Tibial nerve (tissue), 3 donors: ENCODE measurements around the gene OBSCN.

Experiments used
- POLR2A ChIP-seq, 2 donors: fragments of 450-650 bp; IDR thresholded peaks; one replicate each; pipeline ENCODE4 v1.6.1; 2017; ENCODE audit warnings: antibody characterized with exemption in 2 of 2, mild to moderate bottlenecking in 2 of 2, moderate library complexity in 2 of 2
- TF ChIP-seq, protein P1 (sequence below), 5 experiments: fragments of 200-600 bp in 3 of 5; fragments of 450-650 bp in 2 of 5; sonication (generic) in 3 of 5; IDR thresholded peaks; one replicate each; pipeline ENCODE4 v1.5.1; 2016 to 2019; ENCODE audit warnings: antibody characterized with exemption in 5 of 5, mild to moderate bottlenecking in 3 of 5, moderate library complexity in 2 of 5

DNA sequence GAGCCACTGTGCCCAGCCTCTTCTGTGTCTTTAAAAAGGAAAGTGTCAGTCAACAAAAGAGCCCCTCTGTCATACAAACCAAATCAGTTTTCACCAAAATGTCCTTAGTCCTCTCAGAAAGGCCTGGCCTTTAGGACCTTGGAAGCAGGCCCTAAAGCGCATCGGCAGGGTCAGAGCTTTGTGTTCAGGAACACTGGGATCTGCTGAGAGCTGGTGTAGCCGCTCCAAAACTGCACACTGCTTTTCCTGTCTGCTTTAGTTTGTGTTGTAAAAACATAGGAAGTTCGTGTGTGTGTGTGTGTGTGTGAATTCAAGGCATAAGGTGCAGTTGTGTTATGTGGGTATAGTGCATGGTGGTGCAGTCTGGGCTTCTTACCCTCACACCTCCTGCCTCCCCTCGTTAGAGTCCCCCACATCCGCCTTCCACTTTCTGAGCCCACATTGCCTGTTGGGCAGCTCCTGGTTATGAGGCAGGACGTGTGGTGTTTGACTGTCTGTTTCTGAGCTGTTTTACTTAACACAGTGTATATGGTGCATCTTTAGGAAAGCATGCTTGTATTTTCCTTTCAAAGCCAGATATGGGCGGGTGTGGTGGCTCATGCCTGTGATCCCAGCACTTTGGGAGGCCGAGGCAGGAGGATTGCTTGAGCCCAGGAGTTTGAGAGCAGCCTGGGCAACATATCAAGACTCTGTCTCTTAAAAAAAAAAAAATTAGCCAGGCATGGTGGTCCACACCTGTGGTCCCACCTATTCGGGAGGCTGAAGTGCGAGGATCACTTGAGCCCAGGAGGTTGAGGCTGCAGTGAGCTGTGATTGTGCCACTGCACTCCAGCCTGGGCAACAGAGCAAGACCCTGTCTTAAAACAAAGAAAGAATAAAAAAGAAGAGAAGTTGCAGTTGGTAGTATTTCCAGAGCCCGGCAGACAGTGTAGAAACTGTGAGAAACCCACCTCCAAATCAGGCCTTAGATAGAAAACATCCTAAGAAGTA lies 29.8 kb upstream of the OBSCN start:
- no peak for TF ChIP-seq POLR2A (IDR thresholded peaks at IDR 0.05)
- TF ChIP-seq, protein P1, sequence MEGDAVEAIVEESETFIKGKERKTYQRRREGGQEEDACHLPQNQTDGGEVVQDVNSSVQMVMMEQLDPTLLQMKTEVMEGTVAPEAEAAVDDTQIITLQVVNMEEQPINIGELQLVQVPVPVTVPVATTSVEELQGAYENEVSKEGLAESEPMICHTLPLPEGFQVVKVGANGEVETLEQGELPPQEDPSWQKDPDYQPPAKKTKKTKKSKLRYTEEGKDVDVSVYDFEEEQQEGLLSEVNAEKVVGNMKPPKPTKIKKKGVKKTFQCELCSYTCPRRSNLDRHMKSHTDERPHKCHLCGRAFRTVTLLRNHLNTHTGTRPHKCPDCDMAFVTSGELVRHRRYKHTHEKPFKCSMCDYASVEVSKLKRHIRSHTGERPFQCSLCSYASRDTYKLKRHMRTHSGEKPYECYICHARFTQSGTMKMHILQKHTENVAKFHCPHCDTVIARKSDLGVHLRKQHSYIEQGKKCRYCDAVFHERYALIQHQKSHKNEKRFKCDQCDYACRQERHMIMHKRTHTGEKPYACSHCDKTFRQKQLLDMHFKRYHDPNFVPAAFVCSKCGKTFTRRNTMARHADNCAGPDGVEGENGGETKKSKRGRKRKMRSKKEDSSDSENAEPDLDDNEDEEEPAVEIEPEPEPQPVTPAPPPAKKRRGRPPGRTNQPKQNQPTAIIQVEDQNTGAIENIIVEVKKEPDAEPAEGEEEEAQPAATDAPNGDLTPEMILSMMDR (IDR thresholded peaks at IDR 0.05) = no peak
